Astrocyte of the cerebellum (primary cell): Measurements from ENCODE around the gene FBXO11.

Source experiments
- DNase-seq: peaks from one replicate; pipeline ENCODE4 v3.0.0-alpha.2; 2011; ENCODE audit warnings: low read depth
- H3K4me3 ChIP-seq: 2 replicates; pipeline ENCODE4 v1.5.1; 2011; ENCODE audit warnings: mild to moderate bottlenecking, low read depth, low read length, moderate library complexity
- CTCF ChIP-seq: IDR thresholded peaks from 2 replicates; pipeline ENCODE4 v1.5.1; 2012; ENCODE audit warnings: low read length, low read depth, moderate library complexity, mild to moderate bottlenecking; ENCODE audit errors: missing control alignments
- in situ Hi-C: cut with HindIII; loops from 2 replicates; pipeline ENCODE4 v1.10.0; 2017; ENCODE audit warnings: low sequenced_read_pairs

FBXO11 gene

GRCh38 chr2:47803363-47803762 lies 102.9 kb downstream of the FBXO11 start:
- DNase-seq: no peak
- in situ Hi-C loops: no loop called here
- no peak for TF ChIP-seq CTCF
- no peak overlapping the region for H3K4me3 ChIP-seq

- no peak for DNase-seq
- in situ Hi-C loops: no loop called here
- no peak overlapping the region for H3K4me3 ChIP-seq
- TF ChIP-seq CTCF: no peak
Observed at GRCh38 chr2:47801118-47801517, 105.2 kb downstream of the FBXO11 start.

GRCh38 chr2:47799031-47799609 lies 107.2 kb downstream of the FBXO11 start:
- no peak for DNase-seq
- H3K4me3 ChIP-seq: no peak overlapping the region
- no peak for TF ChIP-seq CTCF
- in situ Hi-C loops: no loop called here

- H3K4me3 ChIP-seq: no peak overlapping the region
- DNase-seq: no peak
- TF ChIP-seq CTCF: no peak
- in situ Hi-C loops: no loop called here
Observed at GRCh38 chr2:47798631-47799030, 107.7 kb downstream of the FBXO11 start.

- no peak for TF ChIP-seq CTCF
- H3K4me3 ChIP-seq: no peak overlapping the region
- no peak for DNase-seq
- in situ Hi-C loops: no loop called here
Observed at GRCh38 chr2:47796090-47796697, 110.1 kb downstream of the FBXO11 start.

- no peak for TF ChIP-seq CTCF
- no peak overlapping the region for H3K4me3 ChIP-seq
- in situ Hi-C loops: no loop called here
- DNase-seq: no peak
Observed at GRCh38 chr2:47785986-47786385, 120.3 kb downstream of the FBXO11 start.
